ENCODE data around the gene NINJ2. TPM values are rescaled to one million over a fixed set of nuclear protein-coding genes. Genes with fewer than 3 reads are reported as not detected.
"Not testable (repeated sequence)": the region's sequence is repeated elsewhere in the genome, so short reads cannot be mapped to it uniquely, and the experiment has no call there.

Gene NINJ2
- total RNA-seq, 1 donor from 2014 or later, result 0.26 TPM

DNA sequence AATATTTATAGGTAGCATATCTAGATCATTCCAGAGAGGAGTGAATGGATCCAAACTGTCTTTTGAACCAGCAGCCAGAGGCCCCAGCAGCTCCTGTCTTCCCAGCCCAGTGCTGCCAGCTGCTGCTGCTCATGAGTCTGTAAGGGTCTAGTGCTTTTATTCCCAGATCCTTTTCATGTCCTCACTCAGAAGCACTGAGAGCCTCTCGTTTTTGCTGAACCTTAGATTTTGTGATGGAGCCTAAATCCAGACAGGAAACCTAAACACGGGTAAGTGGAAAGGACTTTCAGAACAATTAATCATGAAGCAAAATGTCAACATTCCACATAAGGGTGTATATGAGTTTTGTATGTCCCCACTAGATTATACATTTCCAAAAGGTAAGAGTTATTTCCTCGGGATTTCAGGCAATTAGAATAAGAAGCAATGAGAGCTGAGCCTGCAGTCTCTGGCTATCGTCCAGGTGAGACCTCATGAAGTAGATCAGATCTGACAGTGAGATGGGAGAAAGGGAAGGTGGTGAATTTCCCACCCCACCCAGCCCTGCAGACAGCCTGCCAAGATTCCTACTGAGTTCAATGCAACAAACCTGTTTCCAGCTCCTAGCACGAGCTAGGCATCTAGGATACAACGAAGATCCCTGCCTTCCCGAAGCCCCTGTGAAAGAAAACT is 84.4 kb downstream of the NINJ2 start:
- H3K4me3 ChIP-seq (ENCODE audit: low read depth, low read length), result no peak overlapping the region
- no peaks in the 10 kb centered on the region for H3K27me3 ChIP-seq (ENCODE audit: control insufficient read depth, insufficient read depth, low read length)
- DNase-seq (ENCODE audit: low read depth) (peak; percentile 44), FAIRE-seq (no peak)
- H3K36me3 ChIP-seq (ENCODE audit: control insufficient read depth, insufficient read depth, low read length), result no peaks in the 10 kb centered on the region
- TF ChIP-seq, protein P1, sequence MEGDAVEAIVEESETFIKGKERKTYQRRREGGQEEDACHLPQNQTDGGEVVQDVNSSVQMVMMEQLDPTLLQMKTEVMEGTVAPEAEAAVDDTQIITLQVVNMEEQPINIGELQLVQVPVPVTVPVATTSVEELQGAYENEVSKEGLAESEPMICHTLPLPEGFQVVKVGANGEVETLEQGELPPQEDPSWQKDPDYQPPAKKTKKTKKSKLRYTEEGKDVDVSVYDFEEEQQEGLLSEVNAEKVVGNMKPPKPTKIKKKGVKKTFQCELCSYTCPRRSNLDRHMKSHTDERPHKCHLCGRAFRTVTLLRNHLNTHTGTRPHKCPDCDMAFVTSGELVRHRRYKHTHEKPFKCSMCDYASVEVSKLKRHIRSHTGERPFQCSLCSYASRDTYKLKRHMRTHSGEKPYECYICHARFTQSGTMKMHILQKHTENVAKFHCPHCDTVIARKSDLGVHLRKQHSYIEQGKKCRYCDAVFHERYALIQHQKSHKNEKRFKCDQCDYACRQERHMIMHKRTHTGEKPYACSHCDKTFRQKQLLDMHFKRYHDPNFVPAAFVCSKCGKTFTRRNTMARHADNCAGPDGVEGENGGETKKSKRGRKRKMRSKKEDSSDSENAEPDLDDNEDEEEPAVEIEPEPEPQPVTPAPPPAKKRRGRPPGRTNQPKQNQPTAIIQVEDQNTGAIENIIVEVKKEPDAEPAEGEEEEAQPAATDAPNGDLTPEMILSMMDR (IDR thresholded peaks at IDR 0.05; ENCODE audit: insufficient read depth, low read length, severe bottlenecking), result no peak

DNA sequence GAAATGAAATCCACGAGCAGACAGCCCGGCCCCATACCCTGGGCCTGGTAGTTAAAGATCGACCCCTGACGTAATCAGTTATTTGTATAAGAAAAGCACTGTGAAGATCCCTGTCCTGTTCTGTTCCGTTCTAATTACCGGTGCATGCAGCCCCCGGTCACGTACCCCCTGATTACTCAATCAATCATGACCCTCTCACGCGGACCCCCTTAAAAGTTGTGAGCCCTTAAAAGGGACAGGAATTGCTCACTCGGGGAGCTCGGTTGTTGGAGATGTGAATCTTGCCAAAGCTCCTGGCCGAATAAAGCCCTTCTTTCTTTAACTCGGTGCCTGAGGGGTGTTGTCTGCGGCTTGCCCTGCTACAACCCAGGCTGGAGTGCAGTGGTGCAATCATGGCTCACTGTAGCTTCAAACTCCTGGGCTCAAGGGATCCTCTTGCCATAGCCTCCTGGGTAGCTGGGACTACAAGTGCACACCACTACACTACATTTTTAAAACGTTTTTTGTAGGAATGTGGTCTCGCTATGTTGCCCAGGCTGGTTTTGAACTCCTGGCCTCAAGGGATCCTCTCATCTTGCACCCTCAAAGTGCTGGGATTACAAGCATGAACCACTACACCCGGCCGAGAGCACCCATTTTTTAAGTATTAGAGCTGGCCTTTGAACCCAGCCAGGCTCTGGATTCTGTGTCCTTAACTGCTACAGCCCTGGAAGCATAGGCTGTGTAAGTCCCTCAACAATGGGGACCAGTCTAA is 85.1 kb downstream of the NINJ2 start:
- not testable (repeated sequence) for FAIRE-seq; DNase-seq (ENCODE audit: low read depth); H3K27me3 ChIP-seq (ENCODE audit: control insufficient read depth, insufficient read depth, low read length); H3K36me3 ChIP-seq (ENCODE audit: control insufficient read depth, insufficient read depth, low read length); H3K4me3 ChIP-seq (ENCODE audit: low read depth, low read length)

DNA sequence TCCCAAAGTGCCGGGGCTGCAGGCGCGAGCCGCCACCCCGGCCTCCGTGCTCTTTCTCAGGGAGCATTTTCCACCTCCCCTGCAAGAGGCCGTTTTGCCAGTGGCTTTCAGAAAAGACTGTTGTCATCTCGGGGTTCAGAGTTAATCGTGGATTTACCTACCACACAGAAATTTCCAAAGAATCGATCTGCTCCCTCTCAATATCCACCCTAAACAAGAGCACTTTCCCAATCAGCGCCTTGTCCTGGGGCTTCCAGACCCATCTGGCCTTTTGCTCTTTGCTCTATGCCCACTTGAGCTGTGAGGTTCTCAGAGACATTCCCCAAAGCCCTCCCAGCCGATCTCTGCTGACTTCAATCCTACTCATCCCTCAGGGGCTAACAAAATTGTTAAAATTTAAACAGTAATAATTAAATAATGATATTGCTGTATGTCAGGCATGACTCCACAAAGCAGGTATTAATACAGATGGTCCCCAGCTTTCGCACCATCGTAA is 86.6 kb downstream of the NINJ2 start:
- Histone ChIP-seq H3K27me3 (ENCODE audit: control insufficient read depth, insufficient read depth, low read length) (no peaks in the 10 kb centered on the region), H3K4me3 (ENCODE audit: low read depth, low read length) (no peak overlapping the region), H3K36me3 (ENCODE audit: control insufficient read depth, insufficient read depth, low read length) (no peaks in the 10 kb centered on the region)
- FAIRE-seq, result no peak
- DNase-seq (ENCODE audit: low read depth), result no peak
- TF ChIP-seq, protein P1 (IDR thresholded peaks at IDR 0.05; ENCODE audit: insufficient read depth, low read length, severe bottlenecking), result no peak

DNA sequence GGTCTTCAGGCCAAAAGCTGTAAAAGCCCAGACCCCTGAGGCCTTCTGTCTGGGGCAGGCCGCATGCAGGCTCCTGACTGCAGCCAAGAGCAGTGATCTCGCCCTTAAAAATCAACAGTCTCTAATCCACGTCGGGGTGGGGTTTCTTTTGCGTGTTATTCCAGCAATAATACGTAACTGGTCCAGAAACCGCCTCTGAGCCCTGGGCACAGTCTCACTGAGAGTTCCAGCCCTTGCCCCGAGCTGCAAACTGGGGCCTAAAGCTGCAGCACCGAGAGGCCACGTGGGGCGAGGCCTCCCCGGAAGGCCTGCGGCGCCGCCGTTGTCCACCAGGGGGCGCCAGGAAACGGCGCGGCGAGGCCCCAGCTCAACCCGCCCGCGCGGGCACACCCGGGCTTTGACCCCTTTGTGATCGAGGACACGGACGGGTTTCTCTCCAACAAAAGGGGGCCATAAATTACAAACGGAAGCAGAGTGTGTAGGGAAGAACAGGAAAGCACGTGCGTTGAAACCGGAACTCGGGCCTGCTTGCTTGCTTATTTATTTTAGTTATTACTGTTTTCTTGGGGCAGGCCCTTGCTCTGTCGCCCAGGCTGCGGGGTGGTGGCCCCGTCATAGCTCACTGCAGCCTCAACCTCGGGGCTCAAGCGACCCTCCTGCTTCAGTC is 87.2 kb downstream of the NINJ2 start:
- TF ChIP-seq, protein P1 (IDR thresholded peaks at IDR 0.05; ENCODE audit: insufficient read depth, low read length, severe bottlenecking), result peak; percentile 99
- no peak overlapping the region for H3K4me3 ChIP-seq (ENCODE audit: low read depth, low read length)

DNA sequence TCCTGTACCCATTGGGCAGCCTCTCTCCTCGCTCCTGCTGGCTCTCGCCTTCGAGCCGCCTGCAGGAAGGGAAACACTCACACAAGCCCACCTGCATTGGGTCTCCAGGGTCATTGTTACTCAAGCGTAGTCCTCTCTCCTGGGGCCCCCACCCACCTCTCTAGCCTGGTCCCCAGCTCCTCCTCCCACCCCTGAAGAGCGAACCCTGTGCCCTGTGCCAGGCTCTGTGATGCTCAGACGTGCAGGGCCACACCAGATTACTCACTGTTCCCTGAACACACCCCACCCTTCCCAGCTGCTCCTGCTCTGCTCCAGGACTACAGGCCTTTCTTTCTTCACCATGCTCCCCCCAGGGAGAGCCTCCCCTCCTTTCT is 88.1 kb downstream of the NINJ2 start:
- Histone ChIP-seq H3K36me3 (ENCODE audit: control insufficient read depth, insufficient read depth, low read length) (no peaks in the 10 kb centered on the region), H3K27me3 (ENCODE audit: control insufficient read depth, insufficient read depth, low read length) (no peaks in the 10 kb centered on the region), H3K4me3 (ENCODE audit: low read depth, low read length) (no peak overlapping the region)
- FAIRE-seq (no peak), DNase-seq (ENCODE audit: low read depth) (peak; percentile 80)
- TF ChIP-seq, protein P1 (IDR thresholded peaks at IDR 0.05; ENCODE audit: insufficient read depth, low read length, severe bottlenecking), result no peak

More for the DNA sequence above, 87.2 kb downstream of the NINJ2 start:
- H3K27me3 ChIP-seq (ENCODE audit: control insufficient read depth, insufficient read depth, low read length), result no peaks in the 10 kb centered on the region
- FAIRE-seq (no peak), DNase-seq (ENCODE audit: low read depth) (peak; percentile 59)
- no peaks in the 10 kb centered on the region for H3K36me3 ChIP-seq (ENCODE audit: control insufficient read depth, insufficient read depth, low read length)

Measured in bronchial epithelial cell (primary cell).